ENCODE data around the gene SYNE1.

SYNE1 gene

DNA sequence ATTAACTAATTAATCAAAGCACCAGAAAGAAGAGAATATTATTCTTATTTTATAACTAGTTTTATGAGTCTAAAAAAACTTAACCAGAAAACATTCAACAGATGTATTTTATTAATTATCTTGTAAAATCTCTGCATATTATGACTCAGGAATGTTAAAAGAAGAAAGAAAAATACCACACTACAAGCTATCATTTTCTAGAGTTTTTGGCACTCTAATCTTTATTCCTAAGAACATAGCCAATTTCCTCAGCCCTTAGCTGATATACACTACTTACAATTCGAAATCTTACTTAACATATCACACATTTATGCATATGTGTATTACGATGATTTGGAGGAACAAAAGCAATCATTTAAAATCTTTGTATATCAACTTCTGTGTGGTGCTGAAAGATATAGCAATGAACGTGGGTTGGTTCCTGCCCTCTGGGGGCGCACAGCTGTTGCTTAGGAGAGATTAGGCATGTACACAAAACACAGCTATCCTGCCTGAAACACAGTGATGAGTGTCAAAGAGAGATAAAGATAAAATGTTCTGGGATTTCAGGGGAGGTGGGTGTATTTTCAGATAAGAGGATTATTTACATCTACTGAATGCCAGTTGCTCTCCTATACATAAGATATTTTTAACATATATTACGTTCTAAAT lies 404.5 kb downstream of the SYNE1 start:
- DNase-seq (ENCODE audit: low read depth): no peak

DNA sequence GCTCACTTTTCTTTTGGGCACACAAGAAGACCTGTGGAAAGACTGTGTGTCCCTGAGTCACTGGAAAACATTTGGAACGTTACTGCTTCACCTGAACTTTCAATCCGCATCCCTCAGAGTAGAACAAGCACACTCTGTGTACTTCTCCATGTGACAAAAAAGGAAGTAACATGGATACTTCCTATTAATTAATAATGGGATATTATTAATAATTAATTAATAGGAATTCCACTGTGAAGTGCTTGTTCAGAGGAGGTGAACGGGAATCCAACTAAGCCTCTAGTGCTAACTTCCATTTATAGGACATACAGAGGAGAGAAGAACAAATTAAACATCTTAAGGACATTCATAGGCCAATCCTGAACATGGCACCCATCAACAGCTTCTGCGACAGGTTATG lies 407.8 kb downstream of the SYNE1 start:
- no peak for DNase-seq (ENCODE audit: low read depth)

- DNase-seq (ENCODE audit: low read depth): no peak
These were observed 411.0 kb downstream of the SYNE1 start for GRCh38 chr6:152226119-152226518.

- no peak for DNase-seq (ENCODE audit: low read depth)
These were observed 411.8 kb downstream of the SYNE1 start for GRCh38 chr6:152225241-152225934.

- DNase-seq (ENCODE audit: low read depth): no peak
These were observed 413.5 kb downstream of the SYNE1 start for GRCh38 chr6:152223636-152224035.

DNA sequence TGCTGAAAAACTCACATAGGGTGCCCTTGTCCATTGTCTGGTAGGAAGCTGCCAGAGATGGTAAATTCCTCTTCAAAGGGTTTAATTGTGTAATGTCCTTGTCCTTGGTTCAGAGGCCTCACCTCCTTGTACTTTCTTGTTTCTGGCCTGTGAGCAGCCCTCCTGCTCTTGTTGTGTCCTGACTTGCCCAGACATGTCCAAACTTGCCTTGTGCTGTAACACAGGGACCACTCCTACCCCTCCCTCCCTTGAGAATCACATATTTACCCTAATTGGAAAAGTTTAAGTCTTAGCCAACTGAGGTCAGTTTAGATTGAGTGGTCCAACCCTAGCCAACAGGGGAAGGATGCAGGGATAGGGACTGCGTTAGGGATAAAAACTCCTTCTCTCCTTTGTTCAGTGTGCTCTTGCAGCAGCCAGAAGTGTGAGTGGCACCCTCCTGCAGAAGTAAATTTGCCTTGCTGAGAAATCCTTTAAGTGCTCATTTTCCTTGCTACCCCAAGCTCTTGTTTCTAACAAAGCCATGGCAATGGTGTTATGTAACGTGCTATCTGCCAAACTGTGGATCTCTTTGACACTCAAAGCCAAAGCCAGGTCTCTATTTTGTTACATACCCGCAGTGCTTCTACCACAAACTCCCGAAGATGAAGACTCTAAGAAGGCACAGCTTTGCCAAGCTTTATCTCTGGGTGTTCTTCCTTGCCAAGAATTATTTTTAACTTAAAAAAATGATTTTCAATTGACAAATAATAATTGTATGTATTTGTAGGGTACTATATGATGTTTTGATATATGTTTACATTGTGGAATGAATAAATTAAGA lies 415.1 kb downstream of the SYNE1 start:
- DNase-seq (ENCODE audit: low read depth): no peak

GRCh38 chr6:152220786-152221185 lies 416.4 kb downstream of the SYNE1 start:
- DNase-seq (ENCODE audit: low read depth): no peak

- no peak for DNase-seq (ENCODE audit: low read depth)
These were observed 418.3 kb downstream of the SYNE1 start for GRCh38 chr6:152218887-152219286.

GRCh38 chr6:152212437-152212836 lies 424.7 kb downstream of the SYNE1 start:
- DNase-seq (ENCODE audit: low read depth): no peak

DNA sequence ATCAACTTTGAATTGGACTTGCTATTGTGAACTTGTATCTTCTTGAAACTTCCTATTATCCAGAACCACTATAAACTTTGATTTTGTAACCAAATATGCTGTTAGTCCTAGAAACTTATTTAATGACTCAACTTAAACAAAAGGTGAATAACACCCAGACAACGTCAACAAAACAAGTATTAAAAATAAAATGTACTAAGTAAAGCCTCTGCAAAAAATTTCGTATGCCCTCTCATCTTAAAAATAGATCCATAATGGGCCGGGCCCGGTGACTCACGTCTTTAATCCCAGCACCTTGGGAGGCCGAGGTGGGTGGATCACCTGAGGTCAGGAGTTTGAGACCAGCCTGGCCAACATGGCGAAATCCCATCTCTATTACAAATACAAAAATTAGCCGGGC lies 428.0 kb downstream of the SYNE1 start:
- no peak for DNase-seq (ENCODE audit: low read depth)

GRCh38 chr6:152207915-152208714 lies 429.0 kb downstream of the SYNE1 start:
- DNase-seq (ENCODE audit: low read depth): no peak

DNA sequence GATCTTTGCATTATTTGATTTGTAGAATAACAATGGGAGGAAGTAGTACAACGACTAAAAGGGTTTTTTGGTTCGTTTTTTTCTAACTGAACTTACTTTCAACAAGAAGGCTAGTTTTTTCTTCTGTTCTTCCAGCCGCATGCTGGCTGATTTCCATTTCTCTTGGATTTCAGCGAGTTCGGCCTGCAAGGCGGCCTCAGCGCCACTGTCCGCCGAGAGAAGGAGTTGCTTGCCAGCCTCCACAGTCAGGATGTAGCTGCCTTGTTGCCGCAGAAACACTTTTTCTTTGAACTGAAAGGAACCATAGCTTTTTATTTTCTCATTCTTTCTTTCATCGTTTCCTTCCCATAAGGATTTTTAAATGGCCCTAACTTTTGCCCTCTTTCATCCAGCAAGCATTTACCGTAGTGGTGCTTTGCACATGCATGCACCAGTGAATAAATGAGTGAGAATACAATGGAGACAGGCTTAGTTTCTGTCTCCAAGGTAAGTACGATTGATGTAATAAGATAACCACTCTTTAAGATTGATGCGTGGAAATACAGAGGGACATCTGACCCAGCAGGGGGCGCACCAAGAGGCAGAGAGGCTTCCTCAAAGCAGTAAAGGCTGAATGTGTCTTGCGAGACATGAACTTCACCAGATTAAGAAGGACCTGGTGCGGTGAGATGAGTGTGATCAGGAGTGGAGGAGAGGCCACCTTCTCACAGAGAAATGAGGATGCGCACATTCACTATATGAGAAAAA lies 430.9 kb downstream of the SYNE1 start:
- peak; percentile 32 for DNase-seq (ENCODE audit: low read depth)

DNA sequence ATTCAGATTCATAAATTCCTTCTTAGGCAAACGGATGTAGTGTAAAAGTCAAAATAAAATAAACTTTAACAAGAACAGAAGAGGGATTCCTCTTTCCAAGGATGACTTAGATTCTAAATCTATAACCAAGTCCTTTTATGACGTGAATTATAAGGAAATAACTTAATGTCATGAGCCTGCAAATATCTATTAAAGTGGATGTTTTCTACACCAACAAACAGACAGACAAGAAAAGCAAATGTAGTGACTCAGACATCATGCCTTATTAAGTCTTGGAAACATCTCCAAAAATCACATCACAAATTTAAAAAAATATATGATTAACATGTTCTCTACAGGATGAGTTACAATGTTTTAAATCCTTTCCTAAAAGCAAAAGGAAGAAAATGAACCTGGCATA lies 432.6 kb downstream of the SYNE1 start:
- no peak for DNase-seq (ENCODE audit: low read depth)

GRCh38 chr6:152201120-152201519 lies 436.0 kb downstream of the SYNE1 start:
- no peak for DNase-seq (ENCODE audit: low read depth)

DNA sequence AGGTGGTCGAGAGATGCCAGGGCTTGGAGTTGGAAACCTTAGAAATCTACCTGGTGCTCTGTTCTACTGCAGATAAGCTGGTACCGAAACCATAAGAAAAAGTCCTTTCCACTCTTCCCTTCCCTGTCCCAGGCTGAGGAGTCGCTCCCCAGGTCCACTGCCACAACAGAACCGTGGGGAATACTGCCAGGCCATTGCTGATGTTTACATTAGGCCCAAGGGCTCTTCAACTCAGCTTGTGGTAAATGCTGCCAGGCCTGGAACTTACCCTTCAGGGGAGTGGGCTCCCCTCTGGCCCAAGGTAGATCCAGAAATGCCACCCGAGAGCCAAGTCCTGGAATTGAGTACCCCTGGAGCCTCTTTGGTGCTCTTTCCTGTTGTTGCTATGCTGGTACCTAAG lies 441.3 kb downstream of the SYNE1 start:
- no peak for DNase-seq (ENCODE audit: low read depth)

GRCh38 chr6:152189736-152190135 lies 447.4 kb downstream of the SYNE1 start:
- no peak for DNase-seq (ENCODE audit: low read depth)

GRCh38 chr6:152188011-152188410 lies 449.2 kb downstream of the SYNE1 start:
- no peak for DNase-seq (ENCODE audit: low read depth)

DNA sequence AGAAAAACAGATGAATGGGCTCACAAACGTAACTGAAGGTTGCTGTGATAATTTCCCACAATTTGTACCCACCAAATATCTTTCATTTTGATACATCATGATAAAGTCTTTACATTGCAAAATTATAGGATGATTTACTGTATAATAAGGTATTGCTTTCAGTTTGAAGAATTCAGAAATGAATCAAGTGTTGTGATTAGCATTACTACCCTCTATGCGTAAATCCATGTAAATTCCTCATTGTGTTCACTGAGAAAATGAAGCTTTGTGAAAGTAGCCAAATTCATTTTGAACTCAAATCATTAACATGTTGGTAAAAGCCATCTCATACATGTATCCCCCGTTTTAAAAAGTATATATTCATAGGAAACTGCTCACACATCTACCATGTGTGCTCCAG lies 450.3 kb downstream of the SYNE1 start:
- no peak for DNase-seq (ENCODE audit: low read depth)

DNA sequence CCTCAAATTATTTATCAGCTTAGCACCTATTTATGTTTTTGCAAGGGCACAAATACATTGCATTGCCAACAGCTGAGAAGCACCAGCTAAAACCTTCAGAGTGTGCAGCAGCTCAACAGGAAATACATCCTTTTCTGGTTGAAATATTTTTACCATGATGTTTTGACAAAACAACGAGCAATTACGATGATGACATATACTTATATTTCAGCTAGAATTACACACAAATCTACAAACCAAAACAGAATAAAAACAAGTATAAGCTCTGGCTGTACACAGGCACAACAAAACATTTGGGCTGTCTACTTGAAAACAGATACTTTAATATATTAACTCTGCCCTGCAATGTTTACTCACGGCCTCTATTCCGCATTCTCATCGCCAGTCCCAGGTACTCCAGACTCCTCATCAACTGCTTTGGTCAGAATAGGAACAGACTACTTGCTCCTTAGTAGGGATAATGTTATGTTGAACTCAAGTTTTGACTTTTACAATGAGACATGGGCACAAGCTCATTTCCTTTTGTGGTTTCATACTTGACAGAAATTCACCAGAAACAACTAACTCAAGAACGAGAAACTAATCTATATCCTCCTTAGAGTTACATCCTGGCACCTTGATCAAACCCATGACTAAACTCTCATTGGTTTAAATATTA lies 452.1 kb downstream of the SYNE1 start:
- no peak for DNase-seq (ENCODE audit: low read depth)

DNA sequence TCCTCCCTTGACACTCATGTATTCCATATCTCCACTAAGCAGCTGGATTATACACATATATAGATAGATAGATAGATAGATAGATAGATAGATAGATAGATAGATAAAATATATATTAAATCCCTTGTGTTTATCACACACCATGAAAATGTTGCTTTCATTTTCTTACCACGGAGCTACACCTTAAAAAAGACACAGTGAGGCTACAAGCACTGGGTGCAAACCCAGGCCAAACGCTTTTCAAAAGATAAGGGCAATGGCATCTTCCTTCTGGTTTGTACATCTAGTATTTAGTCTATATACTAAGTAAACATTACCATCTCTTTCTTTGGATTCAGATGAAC lies 452.6 kb downstream of the SYNE1 start:
- DNase-seq (ENCODE audit: low read depth): no peak

DNA sequence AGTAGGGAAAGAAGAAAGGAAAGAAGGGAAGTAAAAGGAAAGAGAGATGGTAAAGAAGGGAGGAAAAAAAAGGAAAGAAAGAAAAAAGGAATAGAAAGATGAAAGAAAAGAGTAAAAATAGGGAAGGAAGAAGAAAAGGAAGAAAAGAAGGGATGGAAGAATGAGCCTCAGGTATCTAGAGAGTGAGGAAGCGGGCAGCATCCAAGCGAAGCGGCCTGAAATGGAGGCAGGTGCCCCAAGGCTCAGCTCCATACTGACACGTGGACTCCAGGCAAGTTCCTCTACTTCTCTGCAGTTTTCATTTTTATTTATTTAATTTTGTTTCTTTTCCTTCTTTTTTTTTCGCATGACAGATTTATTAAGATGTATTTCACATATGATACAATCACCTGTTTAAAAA lies 456.6 kb downstream of the SYNE1 start:
- no peak for DNase-seq (ENCODE audit: low read depth)

All from activated T-cell treated with anti-CD3 and anti-CD28 coated beads for 1 hour (primary cell).